HG02623 (cell line): ENCODE results near the gene PER1.

Source experiments
- ATAC-seq: cut with Tn5 transposase; IDR thresholded peaks from one replicate; pipeline ENCODE4 v1.9.1; 2021; ENCODE audit warnings: moderate library complexity; ENCODE audit not compliant: unreplicated experiment

The PER1 gene

DNA sequence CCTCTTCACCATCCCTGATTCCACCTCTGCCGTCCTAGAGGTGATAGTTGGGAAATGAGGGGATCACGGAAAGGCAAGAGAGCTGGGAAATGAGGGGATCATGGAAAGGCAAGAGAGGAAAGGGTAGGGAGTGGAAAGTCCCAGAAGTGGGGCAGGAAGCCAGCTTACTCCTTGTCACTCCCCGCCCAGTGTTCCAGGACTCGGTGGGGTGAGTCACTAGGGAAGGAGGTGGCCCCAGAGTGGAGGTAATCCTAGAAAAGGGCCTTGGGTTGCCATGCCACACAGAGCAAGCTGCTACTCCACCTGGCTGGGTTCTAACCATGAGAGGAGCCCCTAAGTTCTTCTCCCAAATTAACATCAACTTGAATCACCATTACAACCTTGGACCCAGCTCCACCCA lies 48.7 kb downstream of the PER1 start:
- no peak for ATAC-seq

DNA sequence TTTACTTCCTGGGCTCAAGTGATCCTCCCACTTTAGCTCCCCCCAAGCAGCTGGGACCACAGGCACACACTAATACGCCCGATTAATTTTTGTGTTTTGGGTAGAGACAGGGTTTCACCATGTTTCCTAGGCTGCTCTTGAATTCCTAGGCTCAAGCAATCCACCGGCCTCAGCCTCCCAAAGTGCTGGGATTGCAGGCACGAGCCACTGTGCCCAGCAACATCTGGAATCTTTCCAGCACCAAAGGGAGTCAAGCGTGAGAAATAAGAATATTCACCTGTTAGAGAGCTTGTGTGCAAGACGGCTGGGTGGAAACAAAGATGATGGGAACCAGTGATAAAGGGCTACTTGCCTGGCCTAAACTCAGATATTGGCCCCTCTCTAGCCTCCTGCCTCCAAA lies 50.5 kb downstream of the PER1 start:
- ATAC-seq, result no peak

DNA sequence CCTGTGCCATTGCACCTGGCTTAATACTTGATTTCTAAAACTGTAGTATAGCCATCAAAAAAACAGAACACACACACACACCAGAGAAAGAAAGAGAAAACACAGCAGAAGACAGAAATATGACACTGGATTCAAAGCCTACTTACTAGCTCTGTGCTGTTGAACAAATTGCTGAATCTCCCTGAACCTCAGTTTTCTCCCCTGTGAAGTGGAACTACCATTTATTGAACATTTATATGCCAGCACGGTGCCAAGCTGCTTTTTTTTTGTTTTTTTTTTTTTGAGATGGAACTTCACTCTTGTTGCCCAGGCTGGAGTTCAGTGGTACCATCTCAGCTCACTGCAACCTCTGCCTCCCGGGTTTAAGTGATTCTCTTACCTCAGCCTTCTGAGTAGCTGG lies 51.4 kb downstream of the PER1 start:
- no peak for ATAC-seq

DNA sequence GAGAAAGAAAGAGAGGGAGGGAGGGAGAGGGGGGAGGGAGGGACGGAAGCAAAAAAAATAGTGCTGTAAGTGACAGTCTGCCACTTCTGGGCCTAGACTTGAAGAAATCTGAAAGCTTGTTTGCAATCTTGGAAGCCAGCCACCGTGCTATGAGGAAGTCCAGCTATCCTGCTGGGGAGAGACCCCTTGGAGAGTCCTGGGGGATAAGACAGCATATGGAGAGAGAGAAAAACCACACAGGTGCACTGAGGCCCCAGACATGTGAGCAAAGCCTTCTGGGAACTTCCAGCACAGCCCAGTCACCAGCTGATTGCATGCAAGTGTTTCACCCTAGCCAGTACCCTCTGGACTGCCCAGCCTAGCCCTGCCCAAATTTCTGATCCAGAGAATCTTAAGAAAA lies 52.1 kb downstream of the PER1 start:
- no peak for ATAC-seq

DNA sequence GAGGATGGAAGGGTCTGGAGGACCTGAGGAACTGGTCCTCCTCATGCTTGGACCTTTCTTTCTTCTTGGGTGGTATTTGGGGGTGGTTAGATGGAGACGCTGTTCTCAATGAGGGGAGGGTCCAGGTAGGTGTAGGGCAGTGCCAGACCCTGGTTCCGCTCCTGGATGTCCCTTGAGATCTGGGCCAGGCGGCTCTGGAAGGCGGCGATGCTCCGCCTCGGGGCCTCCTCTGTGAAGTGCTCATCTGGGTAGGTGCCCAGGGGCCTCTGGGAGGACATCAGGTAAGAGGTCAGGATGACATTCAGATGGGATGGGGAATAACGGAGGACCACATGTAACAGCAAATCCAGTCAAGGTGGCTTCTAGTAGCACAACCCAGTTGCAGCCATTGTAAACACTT lies 55.7 kb downstream of the PER1 start:
- no peak for ATAC-seq

DNA sequence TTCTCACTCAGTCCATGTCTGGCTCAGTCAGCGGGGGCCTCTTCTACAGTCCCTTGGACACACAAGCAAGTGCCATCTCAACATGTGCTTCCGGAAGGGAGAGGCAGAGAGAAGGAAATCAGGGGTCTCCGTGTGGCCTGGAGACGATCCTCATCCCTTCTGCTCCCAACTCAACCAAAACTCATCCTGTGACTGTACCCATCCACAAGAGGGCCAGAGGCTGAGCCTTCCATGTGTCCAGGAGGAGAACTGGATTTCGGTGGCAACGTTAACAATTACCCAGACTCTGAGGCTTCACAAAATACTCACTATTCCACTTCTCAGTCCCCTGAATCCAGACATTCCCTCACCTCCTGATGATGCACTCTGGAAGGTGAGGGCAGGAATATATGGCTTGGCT lies 56.8 kb downstream of the PER1 start:
- ATAC-seq, result no peak

DNA sequence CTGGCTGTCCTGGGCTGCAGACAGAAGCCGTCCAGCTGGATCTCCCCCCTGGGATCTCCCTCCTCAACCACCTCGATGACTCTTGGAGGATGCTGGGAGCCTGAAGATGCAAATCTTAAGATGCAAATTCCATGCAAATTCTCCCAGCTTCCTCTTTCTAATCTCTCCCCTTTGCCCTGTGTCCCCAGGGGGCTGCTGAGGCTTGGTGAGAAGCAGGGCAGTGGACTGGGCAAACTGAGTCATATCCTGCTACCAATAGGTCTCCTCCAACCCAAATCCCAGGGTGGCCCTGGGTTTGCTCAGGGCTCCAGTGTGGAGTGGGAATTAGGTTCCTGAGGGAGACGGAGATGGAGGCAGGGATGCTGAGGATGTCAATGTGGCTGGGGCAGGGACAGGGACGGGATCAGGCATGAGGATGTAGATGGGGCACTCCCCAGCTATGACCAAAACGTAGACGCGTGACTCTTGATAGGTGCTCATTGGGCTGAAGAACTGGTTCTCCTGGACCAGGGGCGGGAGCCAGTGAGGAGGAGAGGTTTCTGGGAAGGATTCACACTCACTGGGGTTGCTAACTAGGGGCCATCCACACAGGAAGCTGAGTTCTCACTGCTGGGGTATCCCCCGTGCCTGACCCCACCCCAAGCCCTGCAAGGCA lies 61.0 kb downstream of the PER1 start:
- no peak for ATAC-seq
